Cerebellar nuclear complex (tissue), 1 donor: ENCODE results near the gene ADAMTS17.

ENCODE experiments used
- DNase-seq, 2 experiments: peaks; one replicate each; lab custom pipeline; 2025; lab: John Stamatoyannopoulos, UW

Gene ADAMTS17

DNA sequence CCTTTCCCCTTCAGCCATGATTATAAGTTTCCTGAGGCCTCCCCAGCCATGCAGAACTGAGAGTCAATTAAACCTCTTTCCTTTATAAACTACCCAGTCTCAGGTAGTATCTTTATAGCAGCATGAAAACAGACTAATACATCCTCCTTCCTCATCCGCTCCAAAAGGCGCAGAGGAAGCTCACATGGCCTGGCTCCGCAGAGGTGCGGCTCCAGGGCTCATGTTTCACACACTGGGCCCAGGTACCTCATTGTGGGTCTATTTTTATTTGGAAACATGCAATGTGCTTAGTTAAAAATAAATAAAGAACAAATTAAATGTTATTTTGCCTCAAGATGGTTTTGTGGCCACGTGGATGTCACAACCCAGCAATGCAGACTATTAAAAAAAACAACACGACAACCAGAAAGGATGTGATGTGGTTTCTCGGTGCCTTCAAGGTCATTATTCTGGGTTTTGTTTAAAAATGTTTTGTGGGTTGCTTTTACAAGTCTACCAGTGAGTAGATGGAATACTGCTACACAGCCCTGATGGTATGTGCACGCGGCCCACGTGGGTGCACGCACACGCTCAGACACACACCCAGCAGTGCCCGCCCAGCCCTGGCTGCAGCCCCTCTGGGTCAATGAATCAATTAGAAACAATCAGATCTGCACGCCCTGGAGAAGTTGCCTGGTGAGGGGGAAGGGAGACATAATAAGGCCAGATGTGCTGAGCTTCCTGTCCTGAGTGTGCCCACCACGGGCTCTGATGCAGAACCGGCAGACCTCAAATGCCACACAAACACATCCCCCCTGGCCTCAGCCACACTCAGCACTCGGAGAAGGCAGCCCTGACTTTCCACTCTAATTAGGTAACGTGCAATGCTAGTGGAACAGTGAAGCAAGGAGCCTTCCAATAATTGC, 140.1 kb downstream of the ADAMTS17 start:
- DNase-seq = no peak

DNA sequence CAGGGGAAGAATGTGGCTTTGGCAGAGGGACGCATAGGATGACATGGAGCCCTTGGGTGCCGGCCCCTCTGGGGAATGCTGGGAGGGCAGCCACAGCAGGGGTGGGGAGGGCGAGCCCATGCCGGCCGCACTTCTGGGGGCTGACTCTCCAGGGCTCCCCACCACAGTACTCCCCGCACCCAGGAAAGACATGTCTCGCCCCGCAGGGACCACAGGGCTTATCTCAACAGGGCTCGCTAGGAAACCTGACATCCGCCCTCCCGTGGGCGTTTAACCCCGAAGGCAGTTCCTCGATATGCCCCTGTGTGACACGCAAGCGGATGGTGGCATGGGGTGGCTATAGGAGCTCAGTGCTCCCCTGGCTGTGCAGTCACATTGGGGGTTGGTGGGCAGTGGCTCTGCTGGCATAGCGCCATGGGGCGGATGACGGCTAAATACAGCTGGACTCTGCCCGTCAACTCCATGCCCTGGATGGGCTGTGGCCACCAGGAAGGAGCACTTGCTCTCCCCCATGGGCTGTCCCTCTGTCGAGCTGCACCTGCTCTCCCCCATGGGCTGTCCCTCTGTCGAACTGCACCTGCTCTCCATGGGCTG, 141.4 kb downstream of the ADAMTS17 start:
- no peak for DNase-seq

DNA sequence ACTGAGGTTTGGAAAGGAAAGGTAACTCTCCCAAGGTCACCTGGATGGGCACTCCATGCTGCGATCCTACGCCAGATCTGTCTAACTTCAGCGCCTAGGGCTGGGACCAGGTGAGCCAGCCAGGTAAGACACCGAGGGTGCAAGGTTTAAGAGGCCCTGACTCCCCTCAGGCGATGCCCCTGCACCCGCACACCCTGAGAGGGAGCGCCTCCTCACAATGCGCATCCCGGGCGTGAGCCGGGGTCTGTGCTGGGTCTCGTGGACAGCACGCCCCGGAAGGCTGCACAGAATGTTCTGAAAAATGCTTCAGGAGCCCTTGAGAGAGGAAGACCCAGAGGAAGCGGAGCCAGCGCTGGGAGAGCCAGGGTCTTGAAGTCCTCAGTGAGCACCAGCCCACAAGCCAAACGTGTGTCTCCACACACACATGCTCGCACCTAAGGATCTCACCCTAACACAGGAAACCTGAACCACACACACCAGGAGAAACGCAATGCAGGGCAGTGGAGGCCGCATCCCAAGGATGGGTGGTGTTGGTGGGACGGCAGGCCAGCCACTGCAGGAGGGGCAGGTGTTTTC, 142.0 kb downstream of the ADAMTS17 start:
- DNase-seq = no peak

DNA sequence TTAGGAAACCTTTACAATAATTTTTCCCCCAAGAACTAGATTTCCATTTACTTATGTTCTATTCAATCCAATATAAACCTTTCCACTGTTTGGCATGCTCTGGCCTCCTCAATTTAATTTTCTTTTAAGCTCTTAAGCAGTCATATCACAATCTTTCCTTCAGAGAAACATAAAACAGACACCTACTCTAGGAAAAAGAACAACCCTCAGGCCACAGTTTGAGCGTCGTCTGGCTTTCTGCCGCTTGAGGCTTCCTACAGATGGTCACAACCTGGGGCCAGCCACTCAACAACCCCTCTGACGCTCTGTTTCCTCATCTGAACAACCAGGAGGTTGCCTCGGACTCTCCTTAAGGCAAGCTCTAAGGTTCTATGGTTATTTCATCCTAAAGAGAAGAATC, 143.3 kb downstream of the ADAMTS17 start:
- no peak for DNase-seq

DNA sequence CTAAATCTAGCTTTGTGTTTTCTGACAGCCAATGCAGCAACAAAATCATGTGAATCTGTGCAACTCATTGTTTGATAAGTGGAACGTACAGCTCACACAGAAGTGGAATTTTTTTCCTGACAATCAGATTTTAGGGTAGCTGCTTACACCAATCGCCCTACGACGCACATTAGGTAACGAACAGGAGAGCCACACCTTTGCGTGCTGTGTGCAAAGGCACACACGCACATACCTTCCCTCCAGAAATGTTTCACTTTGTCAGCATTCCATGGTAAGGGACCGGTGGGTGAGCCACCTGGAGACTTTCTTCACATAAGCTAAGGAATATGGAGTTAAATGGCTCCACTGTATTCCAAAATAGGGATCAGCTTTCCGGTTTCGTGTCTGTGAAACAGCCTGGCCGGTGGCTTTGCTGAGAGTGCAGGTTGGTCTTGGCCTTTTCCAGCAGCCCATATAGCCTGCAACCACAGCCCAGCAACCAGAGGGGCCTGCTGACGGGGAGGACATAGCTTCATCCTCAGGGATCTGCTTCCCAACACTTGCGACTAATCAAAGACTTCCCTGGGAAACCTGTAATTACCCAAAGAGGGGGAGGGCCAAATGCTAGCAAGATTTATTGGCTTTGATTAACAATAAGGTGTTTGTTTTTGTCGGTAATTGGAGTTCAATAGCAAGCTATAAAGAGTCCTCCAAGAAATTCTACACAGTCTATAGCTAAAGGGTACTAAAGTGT, 145.3 kb downstream of the ADAMTS17 start:
- no peak for DNase-seq

DNA sequence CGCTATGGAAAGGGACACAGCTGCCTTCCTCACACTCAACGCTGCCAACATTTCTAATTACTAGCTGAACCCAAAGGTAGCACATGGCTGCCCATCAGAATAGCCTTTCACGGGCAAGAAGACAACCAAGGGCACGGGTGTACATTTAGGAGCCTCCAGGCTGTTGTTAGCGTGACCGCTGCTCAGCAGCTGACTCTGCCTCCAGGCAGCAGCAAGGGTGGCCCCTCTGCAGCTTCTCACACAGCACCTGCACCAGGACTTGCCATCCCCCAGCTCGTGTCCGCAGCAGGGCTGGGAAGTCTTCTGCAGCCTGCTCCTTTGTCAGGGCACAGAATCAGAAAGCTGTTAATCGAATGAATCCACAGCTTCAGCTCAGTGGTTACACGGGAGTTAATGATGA, 146.8 kb downstream of the ADAMTS17 start:
- no peak for DNase-seq

DNA sequence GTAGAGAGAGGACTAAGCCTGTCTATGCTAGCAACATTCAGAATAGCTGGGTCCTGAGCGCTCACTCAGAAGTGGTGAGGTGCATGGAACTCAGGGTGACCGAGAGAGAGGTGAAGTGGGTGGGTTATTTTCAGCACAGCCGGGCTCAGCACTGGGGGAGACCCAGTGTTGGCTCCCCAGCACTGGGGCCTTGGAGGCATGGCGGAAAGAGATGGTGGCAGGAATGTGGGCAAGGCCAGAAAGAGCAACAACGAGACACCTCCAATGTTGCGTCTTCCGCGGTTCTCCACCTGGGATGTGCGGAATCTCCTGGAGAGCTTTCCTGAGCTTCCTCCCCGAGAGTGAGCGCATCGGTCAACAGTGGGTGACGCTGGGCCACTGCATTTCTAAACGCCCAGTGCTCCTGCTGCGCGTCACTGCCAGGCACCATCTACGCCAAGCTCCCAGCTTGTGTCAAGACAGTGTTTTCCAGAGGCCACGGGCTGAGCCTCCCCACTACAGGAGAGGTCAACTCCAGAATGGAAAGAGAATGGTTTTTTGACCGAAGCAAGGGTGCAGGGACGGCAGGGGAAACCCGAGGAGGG, 148.4 kb downstream of the ADAMTS17 start:
- no peak for DNase-seq

DNA sequence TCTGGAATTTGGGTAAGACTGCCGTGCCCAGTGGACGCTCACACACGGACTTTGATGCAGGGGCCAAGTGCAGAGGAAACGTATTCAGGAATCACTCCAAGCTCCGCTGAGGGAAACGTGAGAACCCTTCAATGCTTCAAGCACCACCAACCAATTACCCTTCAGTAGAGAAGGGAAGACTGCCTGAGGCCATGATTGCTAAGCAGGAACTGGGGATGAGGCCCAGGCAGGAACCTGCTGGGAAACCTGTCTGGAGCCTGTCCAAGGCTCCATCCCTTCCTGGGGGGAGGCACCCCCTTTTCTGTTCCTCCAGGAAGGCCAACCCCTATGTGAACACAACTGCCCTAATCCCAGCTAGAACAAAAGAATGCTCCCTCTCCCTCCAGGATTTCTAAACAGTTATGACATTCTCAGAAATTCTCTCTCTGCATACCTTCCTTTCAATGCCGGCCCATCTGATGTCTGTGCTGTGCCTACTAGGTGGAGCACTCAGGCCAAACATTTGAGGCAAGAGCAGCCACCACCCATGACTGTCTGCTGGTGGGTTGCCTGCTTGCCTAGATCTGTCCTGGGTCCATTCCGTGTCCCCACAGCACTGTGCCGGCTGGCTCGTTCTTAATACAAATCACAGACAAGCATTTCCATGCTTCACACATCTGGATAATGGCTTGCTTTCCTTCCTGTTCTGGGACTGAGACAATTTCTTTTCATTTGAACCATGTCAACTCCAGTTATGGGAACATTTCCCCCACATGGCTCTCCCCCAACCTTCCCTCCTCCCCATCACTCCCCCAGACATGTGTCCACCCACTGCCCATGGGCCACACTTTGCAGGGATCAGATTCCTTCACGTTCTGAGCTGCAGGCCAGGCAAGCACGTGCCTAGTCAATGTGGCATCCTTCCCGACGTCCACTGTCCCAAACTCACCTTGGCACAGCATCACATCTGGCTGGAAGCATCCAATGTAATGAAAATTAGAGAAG, 149.4 kb downstream of the ADAMTS17 start:
- DNase-seq = no peak

DNA sequence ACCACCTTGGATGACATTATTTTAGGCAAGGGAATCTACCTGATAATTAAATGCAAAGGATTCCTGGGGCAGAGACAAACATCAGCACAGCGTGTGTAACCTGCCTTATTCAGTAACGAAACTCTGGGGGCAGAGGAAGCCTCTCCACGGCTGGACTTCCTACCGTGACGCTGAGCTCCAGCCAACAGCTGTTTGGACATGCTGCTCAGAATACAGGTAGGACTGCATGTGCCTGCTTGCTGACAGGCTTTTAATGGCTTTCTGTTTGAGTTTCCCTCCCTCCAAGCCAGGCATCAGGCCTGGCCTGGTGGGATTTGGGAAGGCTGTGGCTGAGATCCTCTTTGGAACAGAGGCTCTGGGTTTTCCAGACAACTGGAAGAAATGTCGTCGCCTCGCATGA, 150.6 kb downstream of the ADAMTS17 start:
- DNase-seq = no peak

DNA sequence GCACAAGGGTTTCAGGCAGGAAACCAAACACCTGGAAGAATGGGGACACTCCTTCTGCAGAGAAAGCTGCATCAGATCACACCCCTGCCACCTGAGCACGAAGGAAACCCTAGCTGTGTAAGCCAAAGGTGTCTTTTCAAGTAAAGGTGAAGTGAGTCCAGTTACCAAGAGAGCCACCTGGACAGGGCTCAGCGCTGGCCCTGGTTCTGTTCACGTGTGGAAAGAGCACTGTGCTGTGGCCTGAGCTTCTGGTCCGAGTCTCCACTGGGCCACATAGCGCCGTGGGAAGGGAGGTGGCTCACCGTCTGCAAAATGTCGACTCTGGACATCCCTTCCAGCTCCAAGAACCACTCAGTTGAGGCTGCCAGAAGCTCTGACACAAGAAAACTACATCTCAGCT, 151.1 kb downstream of the ADAMTS17 start:
- DNase-seq = no peak

DNA sequence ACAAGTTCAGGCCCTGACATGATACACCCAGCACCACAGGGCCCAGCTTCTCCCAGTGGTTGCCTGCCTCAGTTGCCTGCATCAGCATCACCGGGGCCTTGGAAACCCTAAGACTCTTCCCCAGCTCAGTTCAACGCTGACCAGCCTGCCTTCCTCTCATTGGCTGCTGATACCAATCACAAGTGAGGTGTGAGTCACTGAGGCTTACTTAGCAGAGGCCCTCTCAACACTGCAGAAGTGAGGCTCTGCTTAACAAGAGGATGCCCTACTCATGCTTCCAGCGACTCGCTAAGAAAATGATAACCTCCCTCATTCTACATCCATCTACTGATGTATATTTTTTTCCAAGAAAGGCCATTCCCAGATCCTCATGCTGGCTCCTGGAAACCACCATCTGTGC, 151.9 kb downstream of the ADAMTS17 start:
- DNase-seq = no peak

DNA sequence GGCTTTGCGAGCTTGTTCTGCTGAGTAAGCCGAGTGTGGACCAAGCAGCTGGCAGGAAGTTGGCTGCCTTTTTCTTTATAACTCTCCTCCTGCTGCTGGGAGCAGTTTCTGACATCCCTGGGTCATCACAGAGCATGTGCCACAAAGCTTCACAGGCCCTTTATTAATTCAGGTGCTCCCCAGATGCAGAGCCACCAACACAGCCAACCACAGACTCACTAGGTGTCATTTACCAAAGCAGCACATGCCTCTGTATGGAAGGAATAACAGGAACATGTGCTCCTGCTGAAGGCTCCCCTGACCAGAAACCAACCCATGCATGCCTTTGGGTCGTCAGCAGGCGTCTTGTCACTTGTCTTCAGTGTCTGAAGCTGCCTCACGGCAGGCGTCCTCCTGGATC, 152.5 kb downstream of the ADAMTS17 start:
- no peak for DNase-seq

DNA sequence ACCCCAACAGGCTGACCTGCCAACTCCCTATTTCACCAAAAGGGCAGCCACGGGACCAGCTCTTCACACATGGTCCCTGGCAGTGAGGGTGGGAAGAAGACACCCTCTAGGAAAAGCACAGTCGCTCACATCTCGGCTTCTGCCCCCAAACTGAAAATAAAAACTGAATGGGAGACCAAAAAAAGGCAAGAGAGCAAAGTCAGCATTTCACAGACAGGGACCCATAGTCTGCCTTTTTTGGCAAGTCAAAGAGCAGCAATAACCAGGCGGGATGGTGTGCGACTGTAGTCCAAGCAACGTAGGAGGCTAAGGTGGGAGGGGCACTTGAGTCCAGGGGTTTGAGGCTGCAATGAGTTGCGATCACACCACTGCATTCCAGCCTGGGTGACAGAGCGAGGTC, 154.1 kb downstream of the ADAMTS17 start:
- DNase-seq = no peak

DNA sequence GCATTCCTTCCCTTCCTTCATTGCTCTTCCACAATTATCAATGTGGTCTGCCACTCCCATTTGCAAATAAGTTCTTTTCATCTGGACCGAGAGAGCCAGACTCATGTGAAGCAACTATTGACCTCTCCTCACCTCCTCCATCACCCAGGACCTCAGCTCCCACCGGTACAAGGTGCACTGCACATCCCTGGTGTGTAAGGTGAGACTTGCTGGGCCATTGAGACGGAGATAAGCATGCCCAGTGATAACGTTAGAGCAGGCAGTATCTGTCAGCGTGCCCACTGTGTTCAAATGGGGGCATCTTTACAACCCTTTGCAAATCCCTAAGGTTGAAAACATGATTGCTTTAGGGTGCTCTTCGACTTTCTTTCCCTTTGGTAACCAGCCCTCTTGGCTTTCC, 154.8 kb downstream of the ADAMTS17 start:
- no peak for DNase-seq

DNA sequence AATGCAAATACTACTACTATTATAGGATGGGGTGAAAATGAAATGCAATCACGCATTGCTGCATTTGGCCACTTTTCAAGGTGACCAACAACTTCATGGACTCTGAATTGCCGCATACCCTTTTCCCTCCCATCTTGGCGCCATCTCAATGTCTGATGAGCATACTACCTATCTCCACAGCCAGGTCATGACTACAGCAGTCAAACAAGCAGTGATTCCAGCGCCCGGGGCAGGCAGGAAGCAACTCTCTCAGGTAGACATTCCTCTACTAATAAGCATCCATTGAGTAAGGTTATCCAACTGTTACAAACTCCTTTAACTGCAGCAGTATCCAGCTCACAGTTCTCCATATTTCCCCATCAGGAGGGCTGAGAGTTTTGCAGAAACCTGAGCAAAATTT, 155.4 kb downstream of the ADAMTS17 start:
- no peak for DNase-seq

DNA sequence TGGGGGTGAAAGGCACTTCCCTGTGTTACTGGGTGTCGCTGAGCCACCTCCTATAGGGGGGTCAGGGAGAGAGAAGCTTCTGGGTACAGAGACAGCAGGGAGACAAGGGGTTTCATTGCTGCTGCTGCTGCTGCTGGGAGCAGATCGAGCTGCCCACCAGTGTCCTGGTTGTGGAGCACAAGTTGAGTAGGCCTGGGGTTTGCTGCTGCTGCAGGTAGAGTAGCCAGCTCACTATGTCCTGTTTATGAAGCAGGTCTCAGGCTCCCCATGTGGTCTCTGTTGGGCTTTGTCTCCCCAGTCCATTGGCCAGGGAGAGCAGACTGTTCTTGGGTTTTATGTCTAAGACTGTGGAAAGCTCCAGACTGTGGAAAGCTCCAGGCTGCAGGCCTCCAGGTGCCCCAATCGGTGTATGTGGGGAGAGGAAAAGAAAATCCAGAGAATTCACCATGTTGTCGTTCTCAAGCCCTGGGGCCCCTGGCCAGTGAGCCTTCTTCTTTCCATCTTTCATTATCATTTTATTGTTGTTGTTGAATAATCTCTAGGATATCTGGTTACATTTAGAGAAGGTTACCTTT, 157.8 kb downstream of the ADAMTS17 start:
- DNase-seq = no peak

DNA sequence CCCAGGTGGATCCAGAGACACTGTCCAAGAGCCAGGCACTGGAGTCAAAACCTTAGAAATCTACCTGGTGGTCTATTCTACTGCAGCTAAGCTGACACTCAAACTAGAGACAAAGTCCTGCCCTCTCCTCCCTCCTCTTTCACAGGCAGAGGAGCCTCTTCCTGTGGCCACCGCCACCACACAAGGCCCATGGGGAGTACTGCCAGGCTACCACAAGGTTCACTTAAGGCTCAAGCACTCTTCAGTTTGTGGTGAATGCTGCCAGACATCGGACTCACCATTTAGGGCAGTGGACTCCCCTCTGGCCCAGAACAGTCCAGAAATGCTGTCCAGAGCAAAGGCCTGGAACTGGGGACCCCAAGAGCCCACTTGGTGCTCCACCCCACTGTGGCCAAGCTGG, 160.9 kb downstream of the ADAMTS17 start:
- no peak for DNase-seq

DNA sequence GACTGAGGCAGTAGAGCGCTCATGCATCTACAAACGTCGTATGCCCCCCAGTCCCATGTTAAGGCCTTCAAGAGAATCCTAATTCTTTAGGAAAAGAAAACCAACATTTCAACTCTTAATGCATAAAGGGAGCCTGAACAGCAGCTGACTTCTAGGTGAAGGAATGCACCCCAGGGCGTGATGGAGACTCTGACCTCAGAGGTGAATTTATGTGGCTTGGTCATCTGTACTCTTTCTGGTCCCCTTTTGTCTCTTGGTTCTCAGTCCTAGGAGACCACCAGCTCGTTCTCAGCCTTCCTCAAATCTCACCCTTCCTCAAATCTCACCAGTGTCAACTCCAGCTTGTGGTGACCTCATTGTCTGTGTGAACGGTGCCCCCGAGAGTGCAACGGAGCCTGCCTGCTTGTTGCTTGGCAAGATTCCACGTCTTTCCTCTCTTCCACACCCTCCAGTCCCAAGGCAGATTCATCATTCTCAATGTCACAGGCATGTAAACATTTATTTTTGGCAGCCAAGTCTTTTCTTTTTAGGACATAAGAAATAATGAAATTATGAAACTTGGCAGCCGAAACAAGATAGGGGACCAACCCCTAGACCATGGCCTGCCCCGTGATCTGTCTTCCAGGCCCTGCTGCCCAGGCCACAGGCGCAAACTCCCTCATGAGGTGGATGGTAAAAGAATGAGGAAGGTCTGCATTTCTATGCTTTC, 166.2 kb downstream of the ADAMTS17 start:
- no peak for DNase-seq

DNA sequence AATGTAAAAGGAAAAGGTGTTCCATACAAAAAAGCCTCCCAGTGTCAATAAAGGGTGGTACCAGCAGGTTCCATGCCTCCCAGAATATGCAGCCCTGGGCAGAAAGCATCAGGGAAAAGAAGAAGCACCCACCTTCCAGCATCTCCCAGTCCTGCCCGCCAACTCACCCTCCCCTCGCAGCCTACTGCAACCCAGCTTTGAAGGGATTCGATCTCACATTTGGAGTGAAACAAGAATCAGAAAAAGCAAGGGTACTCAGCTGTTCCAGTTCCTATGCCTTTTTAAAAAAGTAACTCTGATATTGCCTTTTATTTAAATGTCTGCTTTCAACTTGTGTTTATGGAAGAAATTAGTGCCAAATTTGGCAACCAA, 166.9 kb downstream of the ADAMTS17 start:
- no peak for DNase-seq
